Measurements from ENCODE around the gene MAN2A1.

The MAN2A1 gene

DNA sequence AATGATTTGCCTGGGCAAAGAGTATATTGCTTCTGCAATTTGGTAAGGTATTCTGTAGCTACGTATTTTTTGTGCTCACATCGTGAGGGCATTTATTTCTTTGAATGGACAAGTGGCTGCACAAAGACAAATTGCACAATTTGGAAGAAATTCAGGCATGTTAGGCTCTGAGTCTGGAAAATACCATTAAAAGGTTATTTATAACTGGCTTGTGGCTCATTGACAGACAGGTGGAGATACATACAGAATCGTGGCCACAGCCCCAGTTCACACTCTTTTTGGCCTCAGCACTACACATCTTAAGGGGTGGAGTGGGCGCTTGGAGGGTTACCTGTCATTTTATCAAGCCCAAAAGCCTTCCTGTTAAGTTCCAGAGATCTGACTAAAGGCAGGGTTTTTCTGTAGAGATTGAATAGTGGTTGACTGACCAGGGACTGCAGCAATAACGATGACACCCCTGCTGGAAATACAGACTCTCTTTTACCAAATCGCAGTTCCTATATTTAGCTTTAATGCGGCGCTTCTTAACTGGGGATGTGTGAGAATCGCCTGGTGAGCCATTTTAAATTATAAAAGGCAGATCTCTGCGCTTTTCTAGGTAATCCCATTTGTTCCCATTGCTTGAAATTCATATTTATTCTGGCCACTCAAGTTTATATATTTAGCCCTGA lies 14.7 kb downstream of the MAN2A1 start:
- FAIRE-seq (no peak), DNase-seq (ENCODE audit: low spot score) (no peak)

DNA sequence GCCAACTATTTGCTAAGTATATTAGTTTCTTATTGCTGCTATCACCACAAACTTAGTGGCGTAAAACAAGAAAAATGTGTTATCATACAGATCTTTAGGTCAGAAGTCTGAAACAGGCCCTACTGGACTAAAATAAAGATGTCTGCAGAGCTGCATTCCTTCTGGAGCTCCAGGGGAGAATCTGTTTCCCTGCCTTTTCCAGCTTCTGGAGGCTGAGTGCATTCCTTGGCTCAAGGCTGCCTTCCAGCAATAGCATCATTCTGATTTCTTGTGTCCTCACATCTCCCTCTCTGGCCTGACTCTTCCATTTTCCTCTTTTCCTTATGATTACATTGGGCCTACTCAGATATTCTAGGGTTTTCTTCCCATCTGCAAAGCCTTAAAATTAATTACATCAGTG lies 15.9 kb downstream of the MAN2A1 start:
- FAIRE-seq (no peak), DNase-seq (ENCODE audit: low spot score) (no peak)

DNA sequence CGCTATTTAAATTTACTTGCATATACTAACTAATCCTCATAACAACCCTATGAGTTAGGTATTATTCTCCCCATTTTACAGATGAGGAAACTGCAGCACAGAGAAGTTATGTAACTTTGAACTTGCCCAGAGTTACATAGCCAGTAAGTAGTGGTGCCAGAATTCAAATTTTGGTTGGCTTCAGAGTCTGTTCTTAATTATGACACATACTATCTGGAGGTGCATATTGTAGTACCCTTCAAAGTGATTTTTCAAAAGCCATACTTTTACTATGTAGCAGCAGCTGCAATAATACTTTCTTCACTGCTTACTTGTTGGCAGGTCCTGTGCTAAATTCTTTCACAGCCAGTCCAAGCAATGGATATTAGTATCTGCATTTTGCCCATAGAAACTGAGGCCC lies 16.4 kb downstream of the MAN2A1 start:
- DNase-seq (ENCODE audit: low spot score) (no peak), FAIRE-seq (no peak)

DNA sequence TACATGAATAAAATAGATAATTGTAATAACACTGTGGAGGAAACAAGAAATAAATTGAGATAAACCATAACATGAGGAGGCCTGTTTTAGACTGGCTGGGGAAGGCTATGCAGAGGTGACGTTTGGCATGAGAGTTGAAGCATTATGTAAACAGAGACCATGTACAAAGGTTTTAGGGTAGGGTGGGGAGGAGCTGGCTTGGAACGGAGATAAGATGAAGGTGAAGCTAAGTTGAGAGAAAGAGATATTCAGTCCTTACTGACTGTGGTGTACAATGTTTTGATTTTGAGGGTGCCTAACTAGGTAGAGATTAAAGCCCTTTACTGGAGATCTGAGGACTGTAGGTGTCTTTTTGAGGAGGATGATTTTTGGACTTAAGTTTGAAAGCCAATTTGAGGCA lies 17.8 kb downstream of the MAN2A1 start:
- no peak for DNase-seq (ENCODE audit: low spot score)
- no peak for FAIRE-seq

GRCh38 chr5:109708813-109709212 lies 19.1 kb downstream of the MAN2A1 start:
- FAIRE-seq (no peak), DNase-seq (ENCODE audit: low spot score) (no peak)

GRCh38 chr5:109709225-109709624 lies 19.5 kb downstream of the MAN2A1 start:
- DNase-seq (ENCODE audit: low spot score) (no peak), FAIRE-seq (no peak)

DNA sequence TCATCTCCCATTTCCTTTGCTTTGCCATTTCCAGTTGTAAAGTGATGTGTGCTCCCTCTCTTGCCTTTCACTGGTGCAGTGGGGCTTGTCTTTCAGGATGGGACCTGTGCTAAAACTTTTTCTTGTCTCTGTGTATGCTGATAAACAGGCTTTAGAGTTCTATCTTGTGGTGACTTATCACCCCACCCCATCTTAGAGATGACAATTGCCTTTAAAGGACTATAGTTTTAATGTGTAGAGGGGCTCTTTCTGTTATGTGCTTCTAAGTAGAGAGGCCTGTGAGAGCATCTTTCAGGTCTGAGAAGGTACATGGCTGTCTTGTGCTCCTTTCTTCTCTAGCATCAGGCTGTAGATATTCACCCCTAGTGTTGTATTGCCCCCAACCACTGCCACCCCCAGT lies 21.9 kb downstream of the MAN2A1 start:
- DNase-seq (ENCODE audit: low spot score) (no peak), FAIRE-seq (no peak)

DNA sequence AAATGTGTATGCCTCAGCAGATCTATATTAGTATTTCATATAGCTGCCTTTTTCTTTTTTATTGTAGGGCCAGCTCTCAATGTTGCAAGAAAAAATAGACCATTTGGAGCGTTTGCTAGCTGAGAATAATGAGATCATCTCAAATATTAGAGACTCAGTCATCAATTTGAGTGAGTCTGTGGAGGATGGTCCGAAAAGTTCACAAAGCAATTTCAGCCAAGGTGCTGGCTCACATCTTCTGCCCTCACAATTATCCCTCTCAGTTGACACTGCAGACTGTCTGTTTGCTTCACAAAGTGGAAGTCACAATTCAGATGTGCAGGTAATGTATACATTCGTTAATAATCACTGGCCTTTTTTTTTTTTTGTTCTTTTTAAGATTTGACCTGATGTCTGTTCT lies 23.7 kb downstream of the MAN2A1 start:
- DNase-seq (ENCODE audit: low spot score) (no peak), FAIRE-seq (no peak)

GRCh38 chr5:109714592-109714991 lies 24.9 kb downstream of the MAN2A1 start:
- FAIRE-seq (no peak), DNase-seq (ENCODE audit: low spot score) (no peak)

- FAIRE-seq: no peak
- DNase-seq (ENCODE audit: low spot score): no peak
These were observed 28.5 kb downstream of the MAN2A1 start for GRCh38 chr5:109718216-109718615.

GRCh38 chr5:109718632-109719031 lies 28.9 kb downstream of the MAN2A1 start:
- FAIRE-seq (no peak), DNase-seq (ENCODE audit: low spot score) (no peak)

DNA sequence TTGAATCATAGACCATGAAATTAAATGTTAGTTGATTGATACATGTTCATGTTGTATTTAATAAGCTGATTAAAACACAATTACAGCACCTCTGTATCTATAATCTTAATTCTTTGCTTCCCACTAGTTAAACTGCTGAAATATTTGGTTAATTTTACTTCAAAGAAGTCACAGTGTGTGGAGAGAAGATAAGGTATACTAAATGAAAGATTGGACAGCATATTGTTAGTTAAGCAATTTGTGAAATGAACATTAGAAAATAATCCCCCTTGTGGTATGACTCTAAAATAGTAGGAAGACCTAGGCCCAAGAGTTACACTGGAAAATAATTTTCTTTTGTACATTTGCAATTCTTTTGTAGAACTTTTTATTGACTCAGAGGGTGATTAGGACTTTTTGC lies 30.3 kb downstream of the MAN2A1 start:
- FAIRE-seq: no peak
- no peak for DNase-seq (ENCODE audit: low spot score)

GRCh38 chr5:109721741-109722140 lies 32.0 kb downstream of the MAN2A1 start:
- no peak for FAIRE-seq
- no peak for DNase-seq (ENCODE audit: low spot score)

GRCh38 chr5:109723606-109724005 lies 33.9 kb downstream of the MAN2A1 start:
- no peak for FAIRE-seq

DNA sequence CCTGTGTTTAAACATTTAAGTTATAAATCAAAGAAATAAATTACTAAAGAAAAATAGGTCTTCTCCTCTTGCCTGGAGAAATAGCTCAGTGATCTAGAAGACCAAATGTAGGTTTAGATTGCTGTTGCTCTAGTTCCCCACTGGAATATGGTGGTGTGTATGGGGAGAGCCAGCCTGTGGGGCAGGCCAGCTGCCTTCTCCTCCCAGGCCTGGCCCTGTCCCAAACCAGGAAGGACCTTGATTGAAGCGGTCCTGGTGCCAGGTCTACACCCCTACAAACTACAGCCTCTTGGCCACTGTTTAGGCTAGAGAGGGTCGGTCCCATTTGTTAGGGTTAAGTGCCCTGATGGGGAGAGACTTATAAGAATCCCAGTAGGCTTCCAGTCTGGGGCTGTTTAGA lies 35.4 kb downstream of the MAN2A1 start:
- no peak for DNase-seq (ENCODE audit: low spot score)
- FAIRE-seq: no peak

More at GRCh38 chr5:109723606-109724005, 33.9 kb downstream of the MAN2A1 start:
- DNase-seq (ENCODE audit: low spot score): no peak

DNA sequence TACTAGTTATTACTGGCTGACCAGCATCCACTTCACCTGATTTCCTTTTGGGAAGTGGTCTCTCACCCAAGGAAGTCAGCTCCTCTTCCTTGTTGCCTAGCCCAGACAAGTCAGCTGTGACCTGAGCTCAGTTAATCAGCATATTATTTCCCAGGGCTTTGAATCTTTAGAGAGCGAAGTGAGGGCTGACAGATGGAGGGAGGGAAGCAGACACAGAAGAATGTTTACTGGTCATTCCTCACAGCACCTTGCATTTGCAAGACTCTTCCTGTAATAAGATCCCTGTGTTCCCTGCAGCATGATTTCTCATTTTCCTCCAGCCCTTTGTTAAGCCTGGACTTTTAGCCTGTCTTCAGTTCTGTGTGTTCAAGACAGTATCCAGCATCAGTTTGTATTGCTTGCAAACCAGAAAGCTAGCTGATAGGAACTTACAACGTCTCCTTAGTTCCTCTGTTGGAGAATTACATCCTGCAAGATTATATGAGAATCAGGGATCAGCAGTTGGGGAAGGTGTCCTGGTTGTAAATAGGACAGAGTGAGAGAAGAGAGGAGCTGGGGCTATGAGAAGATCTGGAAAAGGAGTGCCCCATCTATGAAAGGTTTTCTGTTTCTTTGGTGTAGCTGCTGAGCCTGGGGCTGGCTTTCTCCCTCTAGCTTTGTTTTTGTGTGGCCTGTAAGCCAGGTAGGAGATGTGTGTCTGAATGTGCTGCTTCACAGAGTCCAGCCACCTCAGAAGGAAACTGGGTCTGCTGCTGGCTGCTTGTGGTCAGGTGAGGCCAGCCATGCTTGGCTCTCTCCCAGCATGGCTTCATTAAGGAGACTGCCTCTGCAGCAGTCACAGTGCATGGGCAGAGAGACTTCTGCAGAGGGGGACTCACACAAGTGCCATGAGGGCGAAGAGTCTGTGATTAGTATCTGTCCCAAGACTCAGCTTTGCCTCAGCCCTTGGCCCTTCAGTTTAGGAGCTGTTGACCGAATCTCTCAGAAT lies 50.3 kb downstream of the MAN2A1 start:
- FAIRE-seq (no peak), DNase-seq (ENCODE audit: low spot score) (peak; percentile 42)

DNA sequence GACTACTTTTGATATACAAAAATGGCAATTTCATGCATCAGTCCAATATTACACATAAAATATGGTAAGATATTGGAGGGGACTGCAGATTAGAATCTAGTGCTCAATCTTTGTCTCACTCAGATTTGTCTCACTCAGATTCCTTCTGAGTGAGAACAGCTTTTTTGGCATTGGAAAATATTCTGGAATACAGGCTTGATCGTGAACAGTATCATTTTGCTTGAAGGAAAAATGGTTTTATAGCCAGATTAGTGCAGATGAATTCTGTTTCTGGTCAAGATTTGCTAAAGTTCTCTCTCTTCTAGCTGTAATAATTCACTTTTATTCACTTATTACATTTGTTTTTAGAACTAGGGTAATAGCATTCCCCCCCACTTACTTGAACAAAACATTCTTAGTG lies 51.2 kb downstream of the MAN2A1 start:
- FAIRE-seq: no peak
- no peak for DNase-seq (ENCODE audit: low spot score)

- no peak for FAIRE-seq
- no peak for DNase-seq (ENCODE audit: low spot score)
These were observed 51.7 kb downstream of the MAN2A1 start for GRCh38 chr5:109741390-109741789.

DNA sequence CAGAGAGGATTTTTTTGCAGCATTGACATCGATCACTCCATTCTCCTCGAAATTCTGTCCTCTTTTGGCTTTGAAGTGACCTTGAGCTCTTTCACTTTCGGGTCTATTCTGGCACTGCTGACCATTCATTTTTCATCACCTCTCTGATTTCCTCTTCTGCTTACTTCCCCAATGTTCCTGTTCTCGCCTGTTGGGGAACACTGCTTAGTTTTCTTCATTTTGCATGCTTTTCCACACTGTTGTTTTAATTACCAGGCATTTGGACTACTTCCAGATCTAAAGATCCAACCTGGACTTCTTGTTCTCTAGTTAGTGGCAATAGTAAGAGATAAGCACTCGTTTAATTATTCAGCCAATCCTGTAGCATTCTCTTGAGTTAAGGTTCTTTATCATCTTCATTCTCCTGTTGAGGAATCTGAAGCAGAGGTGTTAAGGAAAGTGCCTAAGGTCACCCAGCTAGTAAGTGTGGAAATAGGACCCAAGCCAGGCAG lies 53.4 kb downstream of the MAN2A1 start:
- DNase-seq (ENCODE audit: low spot score) (no peak), FAIRE-seq (no peak)

DNA sequence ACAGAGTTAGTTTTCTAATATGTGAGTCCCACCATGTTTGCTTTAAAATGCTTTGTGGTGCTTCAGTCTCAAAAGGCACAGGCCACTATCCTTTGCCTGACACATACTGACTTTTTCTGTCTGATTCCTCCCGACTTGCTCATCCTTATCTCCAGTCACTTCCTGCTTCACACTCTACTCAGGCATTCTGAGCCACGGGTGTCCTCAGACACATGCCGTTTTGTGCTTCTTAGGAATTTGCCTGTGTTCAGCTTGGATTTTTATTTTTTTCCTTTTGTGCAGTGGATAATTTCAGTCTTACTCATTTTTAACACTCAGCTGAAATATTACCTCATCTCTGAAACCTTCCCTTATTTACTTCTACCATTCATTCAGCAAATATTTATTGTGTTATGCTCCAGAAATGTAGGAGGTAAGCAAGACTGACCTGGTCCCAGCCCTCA lies 54.1 kb downstream of the MAN2A1 start:
- FAIRE-seq (no peak), DNase-seq (ENCODE audit: low spot score) (peak; percentile 69)

GRCh38 chr5:109744261-109744660 lies 54.5 kb downstream of the MAN2A1 start:
- FAIRE-seq (no peak), DNase-seq (ENCODE audit: low spot score) (no peak)

- DNase-seq (ENCODE audit: low spot score) (no peak), FAIRE-seq (no peak)
These were observed 58.8 kb downstream of the MAN2A1 start for GRCh38 chr5:109748546-109748945.

All from urothelium cell line (cell line).